Measurements from ENCODE around the gene WDR36. TPM values are rescaled to one million over a fixed set of nuclear protein-coding genes. Genes with fewer than 3 reads are reported as not detected.

Gene WDR36
- total RNA-seq, 2 experiments from 2014 or later = 43.5 to 44.1 TPM

GRCh38 chr5:111172504-111172903 lies 80.4 kb downstream of the WDR36 start:
- Mint-ChIP-seq H3K27ac (no peak overlapping the region), H3K36me3 (no peaks in the 10 kb centered on the region), H3K9me3 (peaks cover 2% of the 10 kb centered on the region), H3K27me3 (no peaks in the 10 kb centered on the region), H3K4me1 (ENCODE audit: low read depth) (no peaks in the 10 kb centered on the region), H3K4me3 (no peak overlapping the region)
- intact Hi-C loops (cut with micrococcal nuclease) = no loop called here
- POLR2A ChIA-PET = no interaction called here
- DNase-seq = no peak
- CTCF ChIA-PET = no interaction called here

GRCh38 chr5:111173476-111173875 lies 81.3 kb downstream of the WDR36 start:
- POLR2A ChIA-PET = no interaction called here
- no peaks in the 10 kb centered on the region for H3K36me3 Mint-ChIP-seq
- CTCF ChIA-PET = interaction anchor here (1.2 kb wide), 1 partner anchor 105 kb away, joined by 4 read pairs; no protein-coding TSS in a partner anchor
- H3K9me3 Mint-ChIP-seq = no peaks in the 10 kb centered on the region
- no peak overlapping the region for H3K27ac Mint-ChIP-seq
- no peaks in the 10 kb centered on the region for H3K27me3 Mint-ChIP-seq
- H3K4me3 Mint-ChIP-seq = no peak overlapping the region
- DNase-seq = no peak
- H3K4me1 Mint-ChIP-seq (ENCODE audit: low read depth) = no peaks in the 10 kb centered on the region
- intact Hi-C loops (cut with micrococcal nuclease) = no loop called here

Other genes with a start within 250 kb of the WDR36 start
- gene TSLP, start 20.6 kb upstream of the WDR36 start, total RNA-seq = under 1 TPM; 0.34 to 0.55 TPM
- 10 to 100 TPM; 33.3 to 36.5 TPM for gene CAMK4, start 132.0 kb downstream of the WDR36 start, total RNA-seq